Neural progenitor cell (in vitro differentiated cells): ENCODE measurements around the gene RAB31.

Experiments
- CTCF ChIP-seq: fragments of 200-600 bp; sonication (generic); IDR thresholded peaks from 2 replicates; pipeline ENCODE4 v1.5.1; 2017; ENCODE audit warnings: antibody characterized with exemption, mild to moderate bottlenecking
- EZH2 ChIP-seq: fragments of 200-600 bp; sonication (generic); IDR thresholded peaks from 2 replicates; pipeline ENCODE4 v1.6.1; 2017; ENCODE audit warnings: antibody characterized with exemption, mild to moderate bottlenecking, moderate library complexity
- EZH2phosphoT487 ChIP-seq: fragments of 200-600 bp; sonication (generic); IDR thresholded peaks from 2 replicates; pipeline ENCODE4 v1.6.1; 2017; ENCODE audit warnings: antibody characterized with exemption

GRCh38 chr18:9846162-9846925 lies 138.2 kb downstream of the RAB31 start:
- TF ChIP-seq CTCF, result no peak
- TF ChIP-seq EZH2, result no peak
- no peak for TF ChIP-seq EZH2phosphoT487
